Spleen (tissue), 11 donors: Measurements from ENCODE around the gene LRRTM4. TPM values are rescaled to one million over a fixed set of nuclear protein-coding genes. Genes with fewer than 3 reads are reported as not detected.

Source experiments
- DNase-seq: peaks from one replicate; pipeline ENCODE4 v3.0.0-alpha.2; 2020
- H3K27ac ChIP-seq, 8 donors: fragments of 200-600 bp; sonication (generic) in 7 of 8; 1 replicate in 4 of 8; 2 replicates in 4 of 8; pipeline versions ENCODE4 v1.5.0 to v1.8.0; 2016 to 2021; ENCODE audit warnings: inconsistent platforms in 4 of 8, mild to moderate bottlenecking in 4 of 8, moderate library complexity in 1 of 8
- H3K27me3 ChIP-seq, 7 donors: fragments of 200-600 bp; sonication (generic) in 6 of 7; replicated peaks in 1 of 7; 1 replicate in 4 of 7; 2 replicates in 3 of 7; pipeline versions ENCODE4 v1.5.0 to v1.8.0; 2016 to 2021; ENCODE audit warnings: inconsistent platforms in 3 of 7, mild to moderate bottlenecking in 1 of 7
- H3K36me3 ChIP-seq, 6 donors: fragments of 200-600 bp; sonication (generic) in 5 of 6; 1 replicate in 4 of 6; 2 replicates in 2 of 6; pipeline versions ENCODE4 v1.5.0 to v1.8.0; 2016 to 2021; ENCODE audit warnings: inconsistent platforms in 2 of 6
- H3K4me1 ChIP-seq, 6 donors: fragments of 200-600 bp; sonication (generic) in 5 of 6; 1 replicate in 3 of 6; 2 replicates in 3 of 6; pipeline versions ENCODE4 v1.5.0 to v1.8.0; 2016 to 2021; ENCODE audit warnings: inconsistent platforms in 3 of 6
- H3K4me3 ChIP-seq, 8 donors: fragments of 200-600 bp; sonication (generic) in 7 of 8; 1 replicate in 4 of 8; 2 replicates in 4 of 8; pipeline versions ENCODE4 v1.5.0 to v1.8.0; 2016 to 2021; ENCODE audit warnings: inconsistent platforms in 4 of 8, mild to moderate bottlenecking in 4 of 8, moderate library complexity in 2 of 8
- H3K9me3 ChIP-seq, 8 donors: fragments of 200-600 bp; sonication (generic) in 7 of 8; 1 replicate in 4 of 8; 2 replicates in 4 of 8; pipeline versions ENCODE4 v1.5.0 to v1.8.0; 2016 to 2021; ENCODE audit warnings: inconsistent platforms in 4 of 8
- CTCF ChIP-seq, 11 experiments: fragments of 200-600 bp in 7 of 11; fragments of 450-650 bp in 4 of 11; sonication (generic) in 4 of 11; IDR thresholded peaks in 8 of 11; conservative IDR thresholded peaks in 3 of 11; 1 replicate in 7 of 11; 2 replicates in 4 of 11; pipeline versions ENCODE4 v1.4.0 to v1.8.0; 2016 to 2021; ENCODE audit warnings: antibody characterized with exemption in 11 of 11, inconsistent platforms in 4 of 11, mild to moderate bottlenecking in 1 of 11
- POLR2A ChIP-seq, 3 donors: fragments of 450-650 bp; IDR thresholded peaks; one replicate each; pipeline ENCODE4 v1.5.1; 2017; ENCODE audit warnings: antibody characterized with exemption in 3 of 3, mild to moderate bottlenecking in 1 of 3
- POLR2AphosphoS5 ChIP-seq, 3 donors: sonication (generic); formaldehyde crosslinking; IDR thresholded peaks; one replicate each; pipeline ENCODE4 v1.5.1; 2017; ENCODE audit warnings: antibody characterized with exemption in 3 of 3
- WGBS, 5 donors: extraction: QIAGEN DNeasy Blood & Tissue Kit in 3 of 5; methylation state at CpG; one replicate each; pipeline versions ENCODE4 v1.1.5 to v1.1.7; 2013 to 2018; 5-methylcytosine and 5-hydroxymethylcytosine counted together
- intact Hi-C: fragments of 100-400 bp; cut with DNase I; formaldehyde crosslinking; loops from one replicate; pipeline ENCODE4 v1.15.0; 2023; ENCODE audit warnings: low total_unique reads
- polyA plus RNA-seq, 3 donors: library from polyadenylated mRNA; stranded (reverse); fragments of 200-250 nt; gene quantifications; one replicate each; pipeline ENCODE4 v1.2.1, GENCODE V29; 2013
- total RNA-seq, 7 donors: library from RNA; depleted of rRNA in 3 of 7; stranded (reverse); fragments of >200 nt in 3 of 7; fragmentation: NEBNext Ultra II Directional in 4 of 7; extraction: Animal tissue kit (Norgen Biotek cat#: 25700) in 4 of 7; gene quantifications; one replicate each; pipeline versions ENCODE4 v1.1.0 to v1.2.1, GENCODE V29; 2016 to 2021
- donor health status: healthy with polysubstance abuse.
- donor health status: DM: no; HTN: no; CAD: no; lungs with moderate emphysema.
- donor health status: DM: no; HTN: no; CAD: no.
- donor health status: Bipolar disorder and iron deficiency.
- donor health status: healthy.
- donor health status: DM: no; HTN: no; CAD: no.
- donor health status: DM: yes; HTN: yes; CAD: no.

LRRTM4 gene
- total and polyA plus RNA-seq, 10 donors = 0.03 to 0.33 (median 0.14) TPM; not detected in 5

DNA sequence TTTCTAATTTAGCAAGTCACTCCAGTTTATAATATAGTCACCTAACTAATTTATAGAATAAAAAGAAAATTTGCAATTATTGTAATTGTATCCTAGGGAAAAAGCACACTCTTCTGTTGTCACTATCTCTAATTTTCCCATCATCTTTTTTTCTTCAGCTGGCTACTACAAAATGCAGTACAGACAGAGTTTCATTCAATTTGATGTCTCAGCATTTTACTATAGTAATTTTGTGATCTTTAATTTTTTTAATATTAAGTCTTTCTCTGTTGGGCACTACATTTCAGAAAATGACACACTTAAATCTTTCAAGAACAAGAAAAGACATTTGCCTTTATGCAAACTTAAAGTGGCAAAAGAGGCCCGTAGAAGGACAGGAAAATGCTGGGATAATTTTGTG is 118.0 kb downstream of the LRRTM4 start:
- H3K36me3 ChIP-seq = no peaks in the 10 kb centered on the region
- intact Hi-C loops = no loop called here
- no peaks in the 10 kb centered on the region for H3K27me3 ChIP-seq
- H3K9me3 ChIP-seq = peaks cover 0 to 5% (median 0%) of the 10 kb centered on the region in 8 donors
- 73 to 89% (median 82%) methylated on average over 1 of the region's 1 CpG for WGBS, 5 donors
- TF ChIP-seq POLR2A (IDR thresholded peaks at IDR 0.05) = no peak
- no peak for TF ChIP-seq CTCF (IDR thresholded peaks at IDR 0.05 in 8 of 11, conservative IDR thresholded peaks at IDR 0.05 in 3 of 11)
- no peak for TF ChIP-seq POLR2AphosphoS5 (IDR thresholded peaks at IDR 0.05)
- H3K4me1 ChIP-seq = no peaks in the 10 kb centered on the region
- DNase-seq = no peak
- H3K27ac ChIP-seq = no peak overlapping the region
- H3K4me3 ChIP-seq = no peak overlapping the region

DNA sequence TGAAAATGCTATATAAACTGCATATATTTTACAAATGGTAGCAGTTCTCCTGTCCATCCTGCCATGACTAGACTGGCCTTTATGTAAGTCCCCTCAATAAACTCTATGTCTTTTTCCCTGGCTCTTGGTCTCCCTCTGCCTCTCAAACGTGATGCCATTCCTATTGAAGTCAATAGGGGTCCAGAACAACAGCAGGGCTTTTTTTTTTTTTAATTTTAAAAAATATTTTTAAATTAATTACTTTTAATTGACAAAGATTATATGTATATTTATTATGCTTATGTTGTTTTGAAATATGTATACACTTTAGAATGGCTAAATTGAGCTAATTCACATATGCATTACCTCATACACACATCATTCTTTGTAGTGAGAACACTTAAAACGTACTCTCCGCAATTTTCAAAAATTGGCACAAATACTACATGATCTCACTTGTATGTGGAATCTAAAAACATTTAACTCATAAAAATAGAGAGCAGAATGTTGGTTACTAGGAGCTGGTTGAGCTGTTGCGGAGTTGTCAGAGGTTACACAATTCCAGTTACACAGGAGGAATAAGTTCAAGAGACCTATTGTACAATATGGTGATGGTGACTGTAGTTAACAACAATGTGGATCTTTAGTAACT is 123.1 kb downstream of the LRRTM4 start:
- 70 to 78% (median 74%) methylated on average over 4 of the region's 4 CpGs for WGBS, 5 donors
- no peaks in the 10 kb centered on the region for H3K4me1 ChIP-seq
- no peak for DNase-seq
- intact Hi-C loops = no loop called here
- no peak overlapping the region for H3K27ac ChIP-seq
- no peaks in the 10 kb centered on the region for H3K27me3 ChIP-seq
- H3K9me3 ChIP-seq = peaks cover 0 to 5% (median 0%) of the 10 kb centered on the region in 8 donors
- H3K4me3 ChIP-seq = no peak overlapping the region
- TF ChIP-seq POLR2AphosphoS5 (IDR thresholded peaks at IDR 0.05) (no peak), POLR2A (IDR thresholded peaks at IDR 0.05) (no peak), CTCF (IDR thresholded peaks at IDR 0.05 in 8 of 11, conservative IDR thresholded peaks at IDR 0.05 in 3 of 11) (no peak)
- no peaks in the 10 kb centered on the region for H3K36me3 ChIP-seq

DNA sequence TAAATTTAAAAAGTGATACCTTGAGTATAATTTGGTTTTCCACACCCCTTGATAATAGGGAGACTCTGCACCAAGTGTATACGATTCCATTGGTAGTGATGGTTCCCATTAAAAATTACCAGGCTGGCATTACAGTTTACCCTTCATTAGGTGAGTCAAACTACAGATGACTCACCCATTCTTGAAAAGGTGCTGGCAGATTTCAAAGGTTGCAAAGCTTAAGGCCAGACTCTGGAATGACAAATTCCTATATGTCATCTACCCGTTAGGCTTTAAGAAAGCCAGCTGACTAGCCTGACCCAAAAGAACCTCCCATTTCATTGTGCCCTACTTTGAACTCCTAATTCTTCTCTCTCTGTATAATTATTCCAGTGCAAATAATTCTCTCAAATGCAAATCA is 124.4 kb downstream of the LRRTM4 start:
- Histone ChIP-seq H3K27me3 (no peaks in the 10 kb centered on the region), H3K4me1 (no peaks in the 10 kb centered on the region), H3K4me3 (no peak overlapping the region), H3K9me3 (peaks cover 0 to 5% (median 0%) of the 10 kb centered on the region in 8 donors), H3K36me3 (no peaks in the 10 kb centered on the region), H3K27ac (no peak overlapping the region)
- no peak for DNase-seq
- WGBS, 5 donors = 77 to 87% (median 80%) methylated on average over 2 of the region's 2 CpGs
- no peak for TF ChIP-seq POLR2A (IDR thresholded peaks at IDR 0.05)
- TF ChIP-seq CTCF (IDR thresholded peaks at IDR 0.05 in 8 of 11, conservative IDR thresholded peaks at IDR 0.05 in 3 of 11) = no peak
- no peak for TF ChIP-seq POLR2AphosphoS5 (IDR thresholded peaks at IDR 0.05)
- intact Hi-C loops = no loop called here

DNA sequence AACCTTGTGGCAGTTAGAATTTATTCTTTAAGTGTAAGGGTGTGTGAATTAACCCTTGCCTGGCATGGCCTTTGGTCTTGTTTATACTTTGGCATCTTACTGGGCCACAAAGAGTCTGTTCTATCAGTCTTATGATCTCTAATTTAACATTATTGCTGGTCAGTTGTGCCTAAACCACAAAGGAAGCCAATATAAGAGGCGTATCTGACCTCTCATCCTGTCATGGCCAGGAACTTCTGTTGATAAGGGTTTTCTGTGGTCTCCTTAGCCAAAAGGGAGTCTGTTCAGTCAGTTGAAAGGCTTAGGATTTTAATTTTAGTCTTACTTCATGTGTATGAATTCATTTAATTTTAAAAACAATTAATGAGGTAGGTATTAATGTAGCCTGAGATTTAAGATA is 127.2 kb downstream of the LRRTM4 start:
- Histone ChIP-seq H3K36me3 (no peaks in the 10 kb centered on the region), H3K4me3 (no peak overlapping the region), H3K9me3 (peaks cover 0 to 11% (median 0%) of the 10 kb centered on the region in 8 donors), H3K27me3 (no peaks in the 10 kb centered on the region), H3K4me1 (no peaks in the 10 kb centered on the region), H3K27ac (no peak overlapping the region)
- no peak for DNase-seq
- intact Hi-C loops = no loop called here
- TF ChIP-seq CTCF (IDR thresholded peaks at IDR 0.05 in 8 of 11, conservative IDR thresholded peaks at IDR 0.05 in 3 of 11) (no peak), POLR2AphosphoS5 (IDR thresholded peaks at IDR 0.05) (no peak), POLR2A (IDR thresholded peaks at IDR 0.05) (no peak)
- WGBS, 5 donors = 12 to 18% (median 15%) methylated on average over 1 of the region's 1 CpG
